HG03196 (cell line): ENCODE data around the gene GALNT16.

ENCODE experiments used
- ATAC-seq: cut with Tn5 transposase; IDR thresholded peaks from one replicate; pipeline ENCODE4 v1.9.1; 2021; ENCODE audit not compliant: unreplicated experiment

Gene GALNT16

GRCh38 chr14:69399750-69400149, 139.8 kb downstream of the GALNT16 start:
- ATAC-seq: no peak

GRCh38 chr14:69400154-69400553, 140.2 kb downstream of the GALNT16 start:
- no peak for ATAC-seq

GRCh38 chr14:69401841-69402240, 141.9 kb downstream of the GALNT16 start:
- ATAC-seq: no peak

GRCh38 chr14:69404478-69404877, 144.5 kb downstream of the GALNT16 start:
- no peak for ATAC-seq

- no peak for ATAC-seq
Observed at GRCh38 chr14:69404883-69405282, 144.9 kb downstream of the GALNT16 start.

GRCh38 chr14:69405762-69406161, 145.8 kb downstream of the GALNT16 start:
- no peak for ATAC-seq
